ENCODE data around the gene SBF1.

DNA sequence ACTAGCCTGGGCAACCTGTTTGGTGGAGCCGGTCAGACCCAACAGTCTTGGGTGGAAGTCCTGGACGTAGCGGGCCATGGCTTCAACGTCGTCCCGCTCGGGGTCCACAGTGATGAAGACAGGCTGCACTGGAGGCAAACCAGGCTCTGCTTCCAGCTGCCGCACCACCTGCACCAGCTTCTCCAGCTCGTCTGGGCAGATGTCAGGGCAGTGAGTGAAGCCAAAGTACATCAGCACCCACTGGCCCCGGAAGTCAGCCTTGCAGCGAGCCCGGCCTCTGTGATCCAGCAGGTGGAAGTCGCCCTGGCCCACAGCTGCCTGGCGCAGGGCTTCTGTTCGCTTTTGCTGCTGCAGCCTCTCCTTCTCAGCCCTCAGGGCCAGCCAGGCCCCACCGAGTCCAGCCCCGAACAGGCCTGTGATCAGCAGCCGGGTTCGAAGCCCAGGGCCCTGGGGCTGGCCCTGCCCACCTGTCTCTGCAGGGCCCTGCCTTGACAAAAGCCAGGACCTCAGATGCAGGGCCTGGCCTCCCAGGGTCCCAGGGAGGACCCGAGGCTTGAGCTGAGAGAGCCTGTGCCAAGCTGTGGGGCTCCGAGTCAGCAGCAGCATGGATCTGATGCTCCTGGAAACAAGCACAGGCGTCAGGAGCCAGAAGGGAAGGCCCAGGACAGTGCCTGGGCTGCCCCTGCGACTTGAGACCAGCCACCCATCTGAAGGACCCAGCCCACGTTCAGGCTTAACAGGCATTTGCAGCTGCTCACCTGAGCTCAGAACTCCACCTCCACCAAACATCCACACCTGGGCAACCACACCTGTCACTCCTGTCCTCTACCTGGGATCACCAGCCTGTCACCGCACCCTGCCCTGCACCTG is 49.2 kb upstream of the SBF1 start:
- TF ChIP-seq CTCF (IDR thresholded peaks at IDR 0.05): no peak
- no peak for TF ChIP-seq POLR2AphosphoS5 (IDR thresholded peaks at IDR 0.05)
- no peak for TF ChIP-seq EP300 (IDR thresholded peaks at IDR 0.05)
